ENCODE measurements around the gene ETS2. TPM values are rescaled to one million over a fixed set of nuclear protein-coding genes. Genes with fewer than 3 reads are reported as not detected.

ETS2 gene
- total RNA-seq, 4 donors from 2014 or later: 51.6 to 201 (median 99.1) TPM

- DNase-seq (ENCODE audit: low spot score) (no peak), ATAC-seq (ENCODE audit: low FRiP score) (no peak)
- TF ChIP-seq CTCF (IDR thresholded peaks at IDR 0.05): no peak
Measured at GRCh38 chr21:38850277-38850951, 44.7 kb downstream of the ETS2 start.

- DNase-seq (ENCODE audit: low spot score) (no peak), ATAC-seq (ENCODE audit: low FRiP score) (no peak)
- no peak for TF ChIP-seq CTCF (IDR thresholded peaks at IDR 0.05)
Measured at GRCh38 chr21:38851101-38851500, 45.4 kb downstream of the ETS2 start.

- TF ChIP-seq CTCF (IDR thresholded peaks at IDR 0.05): no peak
- no peak for DNase-seq (ENCODE audit: low spot score)
- ATAC-seq (ENCODE audit: low FRiP score): peak; percentile 67
Measured at GRCh38 chr21:38852278-38852677, 46.5 kb downstream of the ETS2 start.

DNA sequence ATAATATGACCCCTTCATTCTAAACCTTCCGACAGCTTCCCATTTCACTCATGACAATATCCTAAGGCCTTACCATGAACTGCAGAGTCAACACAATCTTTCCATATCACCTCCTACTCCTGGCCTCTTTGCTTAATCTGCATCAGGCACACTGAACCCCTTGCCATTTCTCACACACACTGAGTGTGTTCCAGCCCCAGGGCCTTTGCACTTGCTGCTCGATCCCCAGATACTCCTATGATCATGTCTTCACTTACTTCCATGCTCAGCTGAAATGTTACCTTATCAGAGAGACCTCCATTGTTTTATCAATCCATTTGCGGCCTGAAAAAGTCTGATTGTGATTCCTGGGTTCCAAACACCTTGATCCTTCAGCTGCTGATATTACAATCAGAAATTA lies 47.0 kb downstream of the ETS2 start:
- no peak for TF ChIP-seq CTCF (IDR thresholded peaks at IDR 0.05)
- no peak for ATAC-seq (ENCODE audit: low FRiP score)
- no peak for DNase-seq (ENCODE audit: low spot score)

GRCh38 chr21:38853421-38853919 lies 47.7 kb downstream of the ETS2 start:
- no peak for TF ChIP-seq CTCF (IDR thresholded peaks at IDR 0.05)
- DNase-seq (ENCODE audit: low spot score): no peak
- ATAC-seq (ENCODE audit: low FRiP score): peak; percentile 62

DNA sequence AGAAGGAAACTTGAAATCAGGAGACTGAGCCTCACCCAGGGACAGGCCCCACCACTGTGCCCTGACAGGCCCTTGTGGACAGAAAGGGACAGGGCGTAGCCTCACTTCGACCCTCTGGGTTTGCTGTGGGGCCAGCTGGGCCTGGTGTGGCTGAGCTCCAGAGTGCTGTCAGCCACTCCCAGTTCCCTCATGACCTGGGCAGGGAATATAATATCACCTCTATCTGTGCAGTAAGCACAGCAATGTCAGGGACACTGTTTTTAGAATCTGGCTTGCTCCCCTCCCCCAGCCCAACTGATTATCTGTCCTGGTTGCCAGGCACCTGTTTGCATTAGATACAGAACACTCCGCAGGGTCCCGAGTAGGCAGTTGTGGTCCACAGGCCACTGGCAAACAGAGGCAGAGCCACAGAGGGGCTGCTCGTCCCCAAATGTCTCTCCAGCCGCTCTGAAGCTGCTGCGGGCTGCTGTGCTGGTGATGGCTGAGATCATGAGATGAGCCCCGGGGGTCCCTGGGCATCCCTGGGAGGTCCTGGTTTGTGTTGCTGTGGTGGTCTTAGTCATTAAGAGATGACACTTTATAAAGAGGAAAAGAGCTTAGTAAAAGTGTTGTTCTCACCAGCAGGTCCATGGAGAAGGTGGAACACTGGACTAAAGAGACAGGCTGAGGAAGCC lies 51.6 kb downstream of the ETS2 start:
- no peak for TF ChIP-seq CTCF (IDR thresholded peaks at IDR 0.05)
- ATAC-seq (ENCODE audit: low FRiP score) (no peak), DNase-seq (ENCODE audit: low spot score) (no peak)
